ENCODE measurements around the gene MTIF3. TPM values are rescaled to one million over a fixed set of nuclear protein-coding genes. Genes with fewer than 3 reads are reported as not detected.
A peak's percentile ranks its signal among the peaks of the same experiment; 100 is the strongest.

MTIF3 gene
- total RNA-seq, 1 donor from 2014 or later: 70.1 TPM

DNA sequence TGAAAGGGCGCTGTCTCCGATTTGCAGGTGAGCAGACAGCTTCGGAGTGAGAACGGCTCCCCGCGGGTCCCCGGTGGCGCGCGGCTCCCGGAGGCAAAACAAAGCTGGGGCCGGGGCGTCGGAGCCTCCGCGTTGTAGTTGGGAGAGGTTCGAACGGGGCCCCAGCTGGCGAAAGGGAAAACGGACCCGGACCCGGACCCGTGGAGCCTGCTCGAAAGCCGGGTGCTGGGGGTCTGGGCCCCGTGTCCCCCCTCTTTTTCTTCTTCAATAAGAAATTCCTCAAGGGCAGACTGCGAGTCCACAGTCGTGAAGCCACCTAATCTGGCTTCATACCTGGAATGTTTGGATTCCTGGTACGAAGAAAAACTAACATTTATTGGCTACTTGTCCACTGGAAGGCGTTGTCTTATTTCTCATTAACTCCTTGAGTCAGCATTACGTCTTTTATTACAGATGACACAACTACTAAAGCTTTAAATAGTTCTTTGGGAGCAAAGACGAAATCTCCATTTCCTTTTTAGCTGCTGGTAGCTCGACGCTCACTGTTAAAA is 632 bp upstream of the MTIF3 start:
- DNase-seq: peak; percentile 38

DNA sequence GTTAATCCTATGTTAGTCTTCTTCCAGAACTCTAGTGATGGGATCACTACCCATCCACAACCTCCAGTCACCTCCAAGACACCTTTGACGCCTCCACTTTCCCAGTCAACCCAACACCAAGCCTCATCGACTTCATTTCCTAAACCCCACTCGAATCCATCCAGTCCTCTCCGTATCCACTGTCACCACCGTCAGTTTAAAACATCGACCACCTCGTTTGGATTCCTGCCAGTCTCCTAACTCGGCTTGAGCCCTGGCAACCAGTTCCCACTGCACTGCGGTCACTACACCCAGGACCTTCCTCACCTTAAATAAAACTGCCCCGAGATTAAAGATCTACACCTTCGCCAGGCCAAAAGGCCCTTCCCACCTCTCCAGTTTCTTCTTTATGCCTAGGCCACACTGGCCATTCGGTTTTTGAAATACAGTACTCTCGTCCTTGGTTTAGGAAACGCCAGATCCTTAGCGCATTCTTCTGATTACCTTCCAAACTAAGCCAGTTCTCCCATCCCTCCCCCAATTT is 1.2 kb downstream of the MTIF3 start:
- DNase-seq: no peak

DNA sequence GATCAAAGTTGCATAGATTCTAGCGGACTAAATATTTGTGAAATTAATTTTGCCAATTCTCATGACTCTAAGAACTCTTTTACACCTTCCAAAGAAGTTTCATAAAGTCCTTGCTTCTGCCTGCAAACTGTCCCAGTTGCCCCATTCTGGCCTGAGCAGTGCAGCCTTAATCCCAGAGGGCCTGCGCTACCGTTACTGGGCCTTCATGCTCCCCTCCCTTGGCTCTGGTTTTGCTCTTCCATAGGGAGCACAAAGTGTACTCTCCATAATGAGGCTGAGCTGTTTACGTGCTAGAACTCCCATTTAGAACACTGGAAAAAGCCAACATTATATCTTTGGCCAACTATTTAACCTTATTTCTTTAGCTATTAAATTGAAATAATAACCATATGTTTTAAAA is 2.1 kb downstream of the MTIF3 start:
- no peak for DNase-seq

DNA sequence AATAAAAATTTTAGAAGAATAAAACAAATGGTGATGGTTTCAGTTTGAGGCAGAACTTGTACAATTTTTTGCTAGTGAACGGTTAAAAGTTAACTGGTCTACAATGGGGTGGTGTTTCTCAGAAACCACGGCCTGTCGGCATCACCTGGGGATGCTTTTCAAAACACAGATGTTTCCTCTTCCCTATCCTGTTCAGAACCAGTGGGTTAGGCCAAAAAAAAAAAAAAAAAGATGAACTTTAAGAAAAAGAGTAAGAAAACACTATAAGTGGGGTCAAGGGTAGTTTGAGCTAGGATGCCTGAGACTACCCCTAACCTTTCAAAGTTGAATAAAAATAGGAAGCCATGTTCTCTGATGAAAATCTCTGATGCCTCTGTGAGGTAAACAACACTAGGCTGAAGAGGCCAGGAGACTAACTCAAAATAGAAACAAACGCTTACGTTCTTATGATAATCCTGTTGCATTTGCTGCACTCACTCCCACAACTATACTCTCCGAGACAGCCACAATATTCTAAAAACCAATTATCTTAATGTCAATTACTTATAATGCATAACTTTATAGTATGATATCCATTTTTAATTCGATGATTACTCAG is 3.3 kb downstream of the MTIF3 start:
- DNase-seq: peak; percentile 81

DNA sequence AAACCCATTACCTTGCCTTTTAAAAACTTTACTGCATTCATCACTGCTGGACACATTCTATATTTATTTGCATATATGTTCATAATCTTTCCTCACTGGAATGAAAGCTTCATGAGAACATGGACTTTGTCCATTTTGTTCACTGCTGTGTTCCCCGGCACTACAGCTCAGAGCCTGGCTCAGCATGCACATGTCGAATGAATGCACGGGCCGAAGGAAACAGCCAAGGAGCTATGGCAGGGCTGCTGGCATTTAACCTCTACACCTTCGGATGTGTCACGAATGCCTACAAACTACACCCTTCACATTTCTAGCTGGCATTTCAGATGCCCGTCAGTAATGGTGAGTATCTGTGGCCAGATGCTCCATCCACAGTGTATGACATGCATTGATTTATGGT is 7.6 kb downstream of the MTIF3 start:
- DNase-seq: no peak

DNA sequence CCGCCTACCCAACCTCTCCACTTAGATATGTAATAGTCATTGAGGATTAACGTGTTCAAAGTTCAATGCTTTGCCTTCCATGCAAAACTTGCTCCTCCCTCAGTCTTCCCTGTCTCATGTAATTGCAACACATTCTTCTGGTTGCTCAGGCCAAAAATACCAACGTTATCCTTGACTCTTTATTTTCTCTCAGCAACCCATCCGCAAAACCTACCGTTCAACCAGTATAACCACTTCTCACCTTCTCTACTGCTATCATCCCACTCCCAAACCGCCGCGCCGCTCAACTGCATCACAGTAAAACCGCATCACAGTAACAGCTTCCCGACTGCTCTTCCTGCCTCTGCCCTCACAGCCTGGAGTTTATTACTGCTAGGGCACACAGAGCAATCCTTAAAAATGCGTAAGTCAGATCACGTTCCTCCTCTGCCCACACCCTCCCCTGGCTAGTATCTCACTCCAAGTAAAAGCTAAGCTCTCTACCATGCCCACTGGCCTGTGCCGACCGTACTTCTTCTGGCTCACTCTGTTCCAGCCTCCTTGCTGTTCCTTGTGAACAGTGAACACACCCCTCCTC is 8.2 kb downstream of the MTIF3 start:
- no peak for DNase-seq

DNA sequence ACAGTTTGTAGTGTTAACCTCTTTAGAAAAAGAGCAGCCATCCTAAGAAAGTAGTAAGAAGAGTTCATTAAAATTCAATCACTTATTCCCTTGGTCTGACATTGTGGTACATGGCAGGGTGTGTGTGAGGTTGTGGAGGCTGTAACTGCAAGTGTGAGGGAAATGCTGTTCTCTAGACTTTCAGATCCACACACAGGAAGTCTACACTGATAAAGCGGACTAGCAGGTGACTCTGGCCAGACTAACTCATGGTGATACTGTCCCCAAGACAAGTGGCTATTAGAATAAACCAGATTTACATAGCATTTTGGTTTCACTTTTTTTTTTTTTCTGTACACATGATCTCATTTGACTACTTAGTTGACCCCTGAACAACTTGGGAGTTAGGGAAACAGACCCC is 10.0 kb downstream of the MTIF3 start:
- no peak for DNase-seq

DNA sequence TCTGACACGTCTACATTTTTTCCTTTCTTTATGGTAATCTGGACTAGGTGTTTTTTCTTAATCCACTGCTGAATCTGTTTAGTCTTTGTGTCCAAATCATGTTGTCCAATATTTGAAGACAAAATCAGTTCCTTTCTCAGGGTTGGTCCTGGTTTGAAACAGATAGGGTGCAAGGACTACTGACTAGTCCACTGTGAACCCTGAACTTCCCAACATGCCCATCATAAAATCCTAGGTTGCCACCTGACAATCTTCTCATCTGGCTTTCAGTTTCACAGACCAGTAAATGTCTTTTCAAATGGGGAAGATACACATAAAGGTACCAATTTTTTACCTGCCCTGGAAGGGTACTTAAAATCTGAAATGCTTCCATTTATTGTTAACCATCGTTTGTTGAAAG is 13.2 kb downstream of the MTIF3 start:
- DNase-seq: no peak

DNA sequence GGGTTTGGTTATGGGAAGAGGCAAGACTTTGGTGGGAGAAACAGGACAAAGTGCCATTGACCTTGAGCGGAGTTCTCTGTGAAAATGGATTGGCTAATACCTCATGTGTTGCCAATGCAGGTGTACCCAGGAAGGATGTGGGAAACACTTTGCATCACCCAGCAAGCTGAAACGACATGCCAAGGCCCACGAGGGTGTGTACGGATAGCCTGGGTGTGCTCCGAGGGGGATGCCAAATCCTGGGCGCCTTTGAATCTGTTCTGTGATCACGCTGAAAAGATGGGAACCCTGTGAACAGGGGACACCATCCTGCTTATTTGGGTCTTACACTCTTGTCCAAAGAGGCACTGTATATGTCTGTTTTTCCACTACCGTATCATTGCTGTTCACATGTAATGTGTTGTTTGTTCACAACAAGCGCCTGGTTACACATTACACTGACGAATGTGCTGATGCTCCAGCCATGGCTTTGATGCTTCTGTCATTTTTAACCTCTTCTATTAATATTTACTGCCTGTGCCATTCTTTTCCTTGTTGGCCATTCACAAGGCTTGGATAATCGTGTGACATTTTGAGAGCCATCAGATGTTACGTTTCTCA is 17.7 kb downstream of the MTIF3 start:
- DNase-seq: no peak

DNA sequence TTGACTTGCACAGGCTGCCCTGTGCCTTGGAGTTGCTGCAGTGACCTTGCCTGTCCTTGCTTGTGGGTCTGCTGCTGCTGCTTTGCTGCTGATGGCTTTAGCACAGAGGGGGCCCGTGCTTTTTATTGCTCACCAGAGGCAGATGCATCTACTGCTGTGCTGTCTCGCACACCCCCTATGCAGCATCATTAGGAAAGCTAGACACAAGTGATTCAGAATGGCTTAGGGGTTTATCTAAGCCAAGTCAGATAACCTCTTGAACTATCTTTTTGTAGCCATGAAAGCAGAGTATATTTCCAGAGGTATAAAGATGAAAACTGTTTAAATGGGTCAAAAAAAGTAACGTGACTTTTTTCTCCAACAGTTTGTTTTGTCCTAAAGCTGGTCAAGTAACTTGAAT is 18.2 kb downstream of the MTIF3 start:
- DNase-seq: no peak

DNA sequence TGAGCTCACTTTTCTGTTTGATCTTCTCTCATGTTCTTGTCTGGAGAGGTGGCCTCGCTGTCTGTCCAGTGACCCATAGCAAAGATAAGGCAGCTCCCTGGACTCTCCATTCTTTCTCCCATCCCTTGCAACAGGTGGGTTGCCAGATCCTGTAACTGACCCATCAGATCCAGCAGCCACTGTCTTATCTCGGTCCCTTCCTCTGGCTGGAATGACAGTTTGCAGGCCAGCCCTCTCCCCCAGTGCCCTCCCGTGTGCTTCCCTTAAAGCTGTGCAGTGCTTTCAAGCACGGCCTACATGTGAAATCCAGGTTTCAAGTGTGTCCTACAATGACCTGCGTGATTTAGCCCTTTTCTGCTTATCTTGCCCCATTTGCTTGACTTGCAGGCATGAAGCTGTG is 22.2 kb downstream of the MTIF3 start:
- no peak for DNase-seq

DNA sequence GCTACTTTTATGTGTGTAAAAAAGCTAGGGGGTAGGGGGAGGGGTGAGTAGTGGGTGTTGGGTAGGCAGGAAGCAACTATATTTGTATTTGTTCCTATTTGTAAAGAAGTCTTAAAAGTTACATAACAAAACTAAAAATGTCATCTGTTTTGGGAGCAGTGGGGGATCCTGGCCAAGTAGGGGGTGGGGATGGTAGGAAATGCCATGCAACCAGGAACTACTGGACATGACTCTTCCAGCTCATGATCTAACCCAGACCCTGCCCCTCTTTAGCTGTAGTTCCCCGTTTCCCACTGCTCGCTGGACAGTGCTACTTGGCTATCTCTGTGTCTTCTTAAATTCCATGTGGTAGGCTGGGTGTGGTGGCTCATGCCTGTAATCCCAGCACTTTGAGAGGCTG is 22.7 kb downstream of the MTIF3 start:
- DNase-seq: no peak

DNA sequence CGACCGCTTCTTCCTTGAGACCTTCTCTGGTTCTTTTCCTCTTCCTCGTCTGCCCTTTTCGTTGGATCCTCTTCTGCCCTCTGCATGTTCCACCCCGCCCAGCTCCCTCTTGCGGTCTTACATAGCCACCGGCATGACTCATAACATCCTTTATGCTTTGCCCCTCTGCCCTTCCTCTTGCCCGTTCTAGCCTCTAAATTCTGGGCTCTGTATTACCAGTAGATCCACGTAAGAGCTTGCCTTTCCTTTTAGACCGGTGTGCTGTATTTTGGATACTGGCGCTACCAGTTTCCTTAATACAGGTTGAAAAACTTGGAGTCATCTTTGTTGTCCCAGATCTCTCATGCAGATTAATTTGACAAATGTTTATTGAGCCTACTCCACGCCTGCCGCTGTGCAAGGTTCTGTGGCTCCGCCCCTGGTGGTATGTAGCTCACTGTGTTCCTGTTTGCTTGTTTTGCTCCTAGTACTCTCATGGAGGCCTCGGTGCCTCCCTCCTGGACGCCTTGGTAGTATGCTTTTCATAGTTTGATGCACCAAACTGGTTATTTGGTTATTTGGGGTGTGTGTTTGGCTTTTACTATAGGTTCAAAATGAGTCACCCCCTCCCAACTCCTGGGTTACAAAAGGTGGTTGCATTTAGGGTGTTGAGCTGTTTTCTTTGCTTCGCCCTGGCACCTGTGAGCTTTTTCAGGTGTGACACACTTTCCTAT is 24.3 kb downstream of the MTIF3 start:
- DNase-seq: peak; percentile 89

DNA sequence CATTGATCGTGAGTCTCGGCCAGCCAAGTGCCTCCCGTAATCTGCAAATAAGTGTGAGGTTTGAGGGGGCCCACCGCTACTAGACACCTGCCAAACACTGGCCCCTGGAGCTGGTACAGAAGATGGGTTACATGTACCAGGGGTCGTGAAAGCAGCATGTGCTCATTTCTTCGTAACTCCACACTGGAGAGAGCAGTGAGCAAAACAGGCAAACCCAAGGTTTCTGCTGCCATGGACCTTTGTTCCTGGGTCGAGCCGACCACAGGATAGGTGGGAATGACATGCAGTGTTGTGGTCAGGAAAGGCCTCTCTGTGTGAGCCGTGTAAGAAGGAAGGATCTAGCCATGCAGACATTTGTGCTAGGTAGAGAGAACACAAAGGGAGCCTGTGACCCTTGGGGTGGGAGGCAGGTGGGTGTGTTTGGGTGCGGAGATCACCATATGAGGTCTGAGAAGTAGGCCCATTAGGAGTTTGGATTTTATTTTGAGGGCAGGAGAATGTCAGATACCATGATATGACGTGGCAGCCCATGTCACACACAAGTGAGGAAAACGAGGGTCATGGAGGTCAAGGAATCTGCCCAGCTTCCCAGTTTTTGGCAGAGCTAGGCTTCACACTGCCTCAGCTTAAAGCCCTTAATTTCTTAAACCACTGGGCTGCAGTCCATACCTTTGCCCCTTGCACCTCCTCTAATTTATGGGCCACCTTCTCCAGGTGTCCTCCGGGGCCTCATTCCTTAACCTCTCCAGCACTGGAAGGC is 25.0 kb downstream of the MTIF3 start:
- DNase-seq: no peak

DNA sequence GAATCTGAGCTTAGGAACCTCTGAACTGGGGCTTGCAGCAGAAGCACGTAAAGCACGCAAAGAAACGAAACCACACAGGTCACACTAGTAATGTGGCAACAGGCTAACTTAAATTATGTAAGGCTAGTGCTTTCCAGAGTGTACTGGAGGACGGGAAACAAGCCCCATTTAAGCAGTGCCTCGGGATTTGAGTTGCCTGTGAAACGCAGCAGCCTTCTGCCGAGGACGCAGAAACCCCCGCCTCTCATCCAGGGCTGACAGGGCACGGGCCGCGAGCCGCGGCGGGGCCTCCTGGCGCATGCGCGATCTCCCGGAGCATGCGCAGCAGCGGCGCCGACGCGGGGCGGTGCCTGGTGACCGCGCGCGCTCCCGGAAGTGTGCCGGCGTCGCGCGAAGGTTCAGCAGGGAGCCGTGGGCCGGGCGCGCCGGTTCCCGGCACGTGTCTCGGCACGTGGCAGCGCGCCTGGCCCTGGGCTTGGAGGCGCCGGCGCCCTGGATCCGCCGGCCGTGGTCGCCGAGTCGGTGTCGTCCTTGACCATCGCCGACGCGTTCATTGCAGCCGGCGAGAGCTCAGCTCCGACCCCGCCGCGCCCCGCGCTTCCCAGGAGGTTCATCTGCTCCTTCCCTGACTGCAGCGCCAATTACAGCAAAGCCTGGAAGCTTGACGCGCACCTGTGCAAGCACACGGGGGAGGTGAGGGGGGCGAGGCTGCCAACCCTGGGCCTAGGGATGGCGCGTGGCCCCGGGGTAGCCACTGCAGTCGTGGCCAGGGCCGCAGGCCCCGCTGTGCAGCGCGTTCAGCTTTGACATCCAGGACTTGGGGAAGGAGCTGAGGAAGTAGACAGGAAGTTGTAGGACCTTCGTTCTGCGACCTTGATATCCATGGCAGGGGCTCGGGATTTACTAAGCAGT is 25.9 kb downstream of the MTIF3 start, which contains the start of gene GTF3A:
GTF3A (plus strand) TSS at position 374 of the 912 bp plus-strand sequence.
- peak; percentile 91 for DNase-seq

DNA sequence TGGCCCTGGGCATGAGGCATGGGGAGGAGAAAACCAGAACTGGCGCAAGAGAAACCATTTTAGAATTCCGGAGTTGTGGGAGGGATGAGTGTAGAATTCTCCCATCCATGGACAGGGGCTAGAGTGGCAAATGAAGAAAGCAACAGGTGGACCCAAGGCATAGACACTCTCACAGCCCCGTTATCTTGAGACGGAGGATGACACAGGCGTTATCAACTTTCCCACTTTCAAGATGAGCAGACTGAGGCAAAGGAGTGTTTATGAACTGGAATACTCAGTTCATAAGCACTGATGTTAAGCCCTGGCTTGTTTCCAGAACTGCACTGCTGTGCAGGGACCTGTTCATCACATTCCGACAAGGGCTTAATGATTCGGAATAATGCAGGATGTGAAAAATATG is 27.0 kb downstream of the MTIF3 start:
- no peak for DNase-seq

DNA sequence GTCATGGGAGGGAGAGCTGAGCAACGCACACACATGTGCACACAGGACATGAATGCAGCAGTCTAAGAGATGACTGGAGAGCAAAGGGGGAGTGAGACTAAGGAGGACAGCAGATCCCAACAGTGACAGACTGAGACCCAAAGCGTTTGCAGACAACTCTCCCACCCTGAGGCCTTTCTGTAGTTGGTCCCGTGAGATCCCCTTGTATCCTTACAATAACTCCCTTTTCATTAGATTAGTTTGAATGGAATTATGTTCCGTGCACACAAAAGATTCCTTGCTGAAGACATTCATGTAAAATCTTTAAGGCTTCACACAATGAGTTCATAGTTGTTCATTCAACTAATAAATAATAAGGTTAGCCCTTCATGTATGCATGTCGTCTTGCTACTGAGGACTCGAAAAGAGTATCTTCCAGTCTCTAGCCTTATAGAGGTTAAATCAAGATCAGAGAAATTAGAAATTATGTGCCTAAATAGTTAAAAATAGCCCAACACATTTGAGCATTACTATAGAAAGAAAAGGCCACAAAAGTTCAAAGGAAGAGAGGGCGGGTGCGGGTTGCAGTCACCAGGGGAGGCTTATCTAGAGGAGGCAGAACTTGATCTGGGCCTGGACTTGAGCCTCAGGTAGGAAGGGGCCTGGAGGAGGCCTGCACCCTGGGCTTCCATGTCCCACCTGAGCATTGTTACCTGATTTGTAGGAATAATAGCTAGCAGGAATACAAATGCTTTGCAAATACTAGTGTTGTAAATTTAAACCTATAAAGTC is 29.1 kb downstream of the MTIF3 start:
- no peak for DNase-seq

DNA sequence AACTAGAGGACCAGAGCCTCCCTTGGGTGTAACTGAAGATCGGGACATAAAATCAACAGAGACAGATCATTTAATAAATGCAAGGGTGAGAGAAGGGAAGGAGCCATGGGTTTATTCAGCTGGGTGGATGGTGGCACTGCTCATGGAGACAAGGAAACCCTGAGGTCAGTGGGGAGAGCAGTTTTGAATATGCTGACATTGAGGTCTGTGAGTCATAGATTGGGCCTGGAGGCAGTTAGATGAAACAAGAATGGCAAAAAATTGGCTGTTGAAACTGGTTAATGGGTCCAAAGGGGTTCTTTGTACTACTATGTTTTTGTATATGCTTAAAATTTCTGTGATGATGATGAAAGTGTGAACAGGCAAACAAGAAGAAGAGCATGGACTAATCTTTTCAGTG is 31.0 kb downstream of the MTIF3 start:
- DNase-seq: no peak

DNA sequence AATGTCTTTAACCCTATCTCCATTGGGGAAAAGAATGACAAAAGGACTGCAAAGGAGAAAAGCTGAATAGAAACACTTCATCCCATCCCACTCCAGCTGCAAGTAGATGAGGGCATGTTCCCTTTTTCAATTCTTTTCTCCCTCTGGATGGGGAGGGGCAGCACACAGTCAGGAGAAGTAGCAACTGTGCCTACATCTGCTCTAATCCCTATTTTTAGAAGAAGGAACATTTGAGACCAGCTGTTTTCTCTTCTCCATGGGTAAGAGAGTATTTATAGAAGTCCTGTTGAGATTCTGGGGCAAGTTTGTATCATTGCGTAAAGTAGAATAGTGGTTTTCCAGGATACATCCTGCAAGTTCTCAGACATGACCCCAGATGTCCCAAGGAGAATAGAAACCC is 35.2 kb downstream of the MTIF3 start:
- DNase-seq: no peak

DNA sequence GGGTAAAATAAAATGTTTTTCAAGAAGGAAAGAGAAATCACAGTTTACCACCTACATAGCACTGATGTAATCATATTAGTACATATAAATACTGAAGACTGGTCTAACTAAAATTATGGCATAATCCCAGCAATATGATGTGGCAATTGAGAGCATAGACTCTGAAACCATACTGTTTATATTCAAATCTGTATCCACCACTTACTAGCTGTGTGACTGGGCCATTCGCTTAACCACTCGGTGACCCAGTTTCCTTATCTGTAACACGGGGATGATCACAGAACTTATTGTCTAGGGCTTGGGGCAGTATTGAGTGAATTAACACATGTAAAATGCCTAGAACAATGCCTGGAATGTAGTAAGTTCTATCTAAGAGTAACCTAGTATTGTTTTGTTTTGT is 39.0 kb downstream of the MTIF3 start:
- no peak for DNase-seq

DNA sequence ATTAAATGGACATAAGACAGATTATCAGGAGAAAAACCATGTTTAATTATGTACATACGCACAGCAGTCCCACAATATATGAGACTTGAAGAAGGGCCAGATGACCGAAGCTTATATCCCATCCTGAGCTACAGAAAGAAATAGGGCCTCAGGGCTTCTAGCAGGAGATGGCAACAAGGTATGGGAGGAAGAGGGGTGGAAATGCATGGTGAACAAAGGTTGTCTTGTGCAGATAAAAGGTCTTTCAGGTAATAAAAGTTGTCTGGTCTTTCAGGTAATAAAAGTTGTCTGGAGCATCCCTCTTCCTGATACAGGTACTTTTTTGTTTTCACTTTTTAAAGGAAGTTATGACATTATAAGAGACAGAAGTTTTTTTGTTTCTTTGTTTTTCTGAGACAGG is 41.4 kb downstream of the MTIF3 start:
- DNase-seq: no peak
